ENCODE results near the gene LTA4H.

- TF ChIP-seq CEBPZ (IDR thresholded peaks at IDR 0.05; ENCODE audit: low read depth, low read length) (no peak), CTCF (IDR thresholded peaks at IDR 0.05 in 2 of 3, conservative IDR thresholded peaks at IDR 0.05 in 1 of 3; ENCODE audit: control insufficient read depth in 2 of 3, extremely low read depth in 1 of 3, insufficient read depth in 1 of 3, low read depth in 3 of 3, low read length in 3 of 3) (no peak), TCF7 (IDR thresholded peaks at IDR 0.05; ENCODE audit: borderline replicate concordance) (no peak), YY1 (IDR thresholded peaks at IDR 0.05; ENCODE audit: low read depth, low read length) (no peak), BACH1 (IDR thresholded peaks at IDR 0.05; ENCODE audit: borderline replicate concordance) (no peak), TAF1 (IDR thresholded peaks at IDR 0.05; ENCODE audit: borderline replicate concordance, low read depth, low read length) (no peak), POLR2A (IDR thresholded peaks at IDR 0.05; ENCODE audit: low read depth, low read length) (no peak), GATAD2B (conservative IDR thresholded peaks at IDR 0.05; ENCODE audit: low read depth) (no peak)
Observed at GRCh38 chr12:95962222-95962621, 73.2 kb downstream of the LTA4H start.

Data from GM12878 (cell line).